Measurements from ENCODE around the gene ERRFI1.
"Not testable (repeated sequence)": the region's sequence is repeated elsewhere in the genome, so short reads cannot be mapped to it uniquely, and the experiment has no call there.

Gene ERRFI1

GRCh38 chr1:8053878-8054567 lies 27.9 kb upstream of the ERRFI1 start:
- no peak for DNase-seq (ENCODE audit: insufficient read length, low spot score)
- TF ChIP-seq CTCF (IDR thresholded peaks at IDR 0.05; ENCODE audit: insufficient read depth, missing control alignments) = no peak
- no peak for FAIRE-seq

- TF ChIP-seq CTCF (IDR thresholded peaks at IDR 0.05; ENCODE audit: insufficient read depth, missing control alignments) = no peak
- DNase-seq (ENCODE audit: insufficient read length, low spot score) (no peak), FAIRE-seq (no peak)
Observed at GRCh38 chr1:8051650-8052049, 25.5 kb upstream of the ERRFI1 start.

GRCh38 chr1:8049229-8049628 lies 23.1 kb upstream of the ERRFI1 start:
- not testable (repeated sequence) for DNase-seq (ENCODE audit: insufficient read length, low spot score)

GRCh38 chr1:8047686-8048445 lies 21.8 kb upstream of the ERRFI1 start:
- DNase-seq (ENCODE audit: insufficient read length, low spot score) = no peak
- FAIRE-seq = no peak
- no peak for TF ChIP-seq CTCF (IDR thresholded peaks at IDR 0.05; ENCODE audit: insufficient read depth, missing control alignments)

More at GRCh38 chr1:8049229-8049628, 23.1 kb upstream of the ERRFI1 start:
- FAIRE-seq = not testable (repeated sequence)

- no peak for DNase-seq (ENCODE audit: insufficient read length, low spot score)
- no peak for TF ChIP-seq CTCF (IDR thresholded peaks at IDR 0.05; ENCODE audit: insufficient read depth, missing control alignments)
- FAIRE-seq = no peak
Observed at GRCh38 chr1:8047112-8047511, 21.0 kb upstream of the ERRFI1 start.

GRCh38 chr1:8046391-8046790 lies 20.3 kb upstream of the ERRFI1 start:
- TF ChIP-seq CTCF (IDR thresholded peaks at IDR 0.05; ENCODE audit: insufficient read depth, missing control alignments) = no peak
- DNase-seq (ENCODE audit: insufficient read length, low spot score) (no peak), FAIRE-seq (no peak)

- FAIRE-seq = no peak
- no peak for TF ChIP-seq CTCF (IDR thresholded peaks at IDR 0.05; ENCODE audit: insufficient read depth, missing control alignments)
- DNase-seq (ENCODE audit: insufficient read length, low spot score) = no peak
Observed at GRCh38 chr1:8043621-8044020, 17.5 kb upstream of the ERRFI1 start.
